ENCODE results near the gene GAK.
A peak's percentile ranks its signal among the peaks of the same experiment; 100 is the strongest.

GAK gene

GRCh38 chr4:845233-845835 is 86.8 kb downstream of the GAK start:
- no peak for DNase-seq

DNA sequence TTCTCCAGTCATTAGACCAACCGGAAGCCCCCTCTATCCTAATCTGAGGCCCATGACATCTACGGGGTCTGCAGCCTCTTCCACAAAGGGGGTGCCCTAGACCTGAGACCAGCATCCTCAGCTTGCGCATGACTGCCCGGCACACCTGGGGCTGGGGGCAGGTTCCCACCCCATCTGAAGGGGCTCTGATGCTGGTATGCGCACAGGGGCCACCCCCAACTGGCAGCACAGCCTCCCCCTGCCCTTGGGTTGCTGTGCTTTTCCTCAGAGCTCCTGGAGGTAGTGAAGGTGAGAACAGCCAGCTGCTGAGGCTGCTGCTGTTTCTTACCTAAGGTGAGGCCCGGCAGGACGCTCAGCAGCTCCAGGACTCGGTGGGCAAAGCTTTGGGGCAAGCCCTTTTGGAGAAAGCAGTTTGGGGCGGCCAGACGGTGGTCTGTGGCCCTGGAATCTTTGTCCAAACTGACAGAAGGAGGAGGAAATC is 87.3 kb downstream of the GAK start:
- DNase-seq = no peak

- DNase-seq = no peak
These were observed 92.3 kb downstream of the GAK start for GRCh38 chr4:839675-840443.

GRCh38 chr4:837772-838171 is 94.3 kb downstream of the GAK start:
- DNase-seq = no peak

GRCh38 chr4:836750-837301 is 95.3 kb downstream of the GAK start:
- no peak for DNase-seq

- no peak for DNase-seq
These were observed 96.1 kb downstream of the GAK start for GRCh38 chr4:836003-836511.

DNA sequence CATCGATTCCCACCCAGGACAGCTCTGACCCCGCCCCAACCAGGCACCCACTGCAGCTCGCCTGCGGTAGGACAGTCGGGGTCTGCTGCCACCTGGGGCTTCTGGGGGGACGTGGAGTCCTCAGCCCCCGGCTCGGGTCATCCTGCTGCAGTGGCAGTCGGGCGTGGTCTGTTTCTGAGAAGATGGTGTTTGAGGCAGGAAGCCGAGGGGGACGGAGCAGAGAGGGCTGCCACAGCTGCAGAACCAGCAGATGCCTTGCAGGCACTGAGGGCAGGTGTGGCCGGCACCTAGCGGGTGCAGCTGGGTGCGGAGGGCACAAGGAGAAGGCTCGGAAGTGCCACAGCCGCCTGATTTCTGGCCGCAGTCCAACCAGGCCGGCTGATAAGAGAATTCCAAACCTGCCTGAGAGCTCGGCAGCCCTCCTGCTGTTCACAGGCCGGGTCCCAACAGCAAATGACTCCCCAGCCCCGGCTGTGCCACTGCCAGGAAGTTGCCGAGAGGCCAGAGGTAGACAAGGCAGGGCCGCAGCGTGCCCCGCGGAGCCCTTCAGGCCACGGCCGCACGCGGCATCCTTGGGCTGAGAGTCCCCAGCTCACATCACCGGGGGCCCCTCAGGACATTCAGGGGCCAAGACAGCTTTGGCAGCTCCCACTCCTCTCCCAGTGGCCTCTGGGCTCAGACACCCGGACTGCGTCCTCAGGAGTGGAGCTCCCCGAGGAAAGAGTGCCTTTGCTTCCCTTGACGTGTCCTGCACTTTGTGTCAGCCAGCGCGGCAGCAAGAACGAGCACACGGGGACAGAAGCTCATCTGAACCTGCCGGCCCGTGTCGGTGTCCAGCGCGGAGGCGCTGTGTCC is 96.7 kb downstream of the GAK start:
- DNase-seq = peak; percentile 9 to 37

GRCh38 chr4:834368-835147 is 97.6 kb downstream of the GAK start:
- DNase-seq = no peak

- no peak for DNase-seq
These were observed 98.3 kb downstream of the GAK start for GRCh38 chr4:833731-834367.

- DNase-seq = no peak
These were observed 99.0 kb downstream of the GAK start for GRCh38 chr4:833156-833555.

- no peak for DNase-seq
These were observed 99.6 kb downstream of the GAK start for GRCh38 chr4:832536-832935.

DNA sequence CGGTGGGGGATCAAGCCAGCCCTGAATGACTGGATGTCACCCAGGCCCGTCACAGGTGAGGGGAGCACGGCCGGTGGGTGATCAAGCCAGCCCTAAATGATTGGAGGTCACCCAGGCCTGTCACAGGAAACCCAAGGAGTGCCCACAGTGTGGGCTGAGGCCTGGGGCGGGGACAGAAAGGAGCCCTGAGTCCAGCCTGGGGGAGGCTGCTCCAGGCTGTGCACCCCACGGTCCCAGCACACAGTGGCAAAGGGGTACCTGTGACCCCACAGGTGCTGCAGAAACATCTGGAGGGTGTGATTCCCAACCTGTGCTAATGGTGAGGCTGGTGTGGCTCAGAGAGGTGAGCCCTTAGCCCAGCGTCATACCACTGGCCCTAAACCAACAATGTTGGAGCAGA is 100.0 kb downstream of the GAK start:
- no peak for DNase-seq

GRCh38 chr4:831483-831805 is 100.7 kb downstream of the GAK start:
- DNase-seq = no peak

GRCh38 chr4:830601-831482 is 101.3 kb downstream of the GAK start:
- DNase-seq = no peak

- no peak for DNase-seq
These were observed 102.1 kb downstream of the GAK start for GRCh38 chr4:829761-830600.

DNA sequence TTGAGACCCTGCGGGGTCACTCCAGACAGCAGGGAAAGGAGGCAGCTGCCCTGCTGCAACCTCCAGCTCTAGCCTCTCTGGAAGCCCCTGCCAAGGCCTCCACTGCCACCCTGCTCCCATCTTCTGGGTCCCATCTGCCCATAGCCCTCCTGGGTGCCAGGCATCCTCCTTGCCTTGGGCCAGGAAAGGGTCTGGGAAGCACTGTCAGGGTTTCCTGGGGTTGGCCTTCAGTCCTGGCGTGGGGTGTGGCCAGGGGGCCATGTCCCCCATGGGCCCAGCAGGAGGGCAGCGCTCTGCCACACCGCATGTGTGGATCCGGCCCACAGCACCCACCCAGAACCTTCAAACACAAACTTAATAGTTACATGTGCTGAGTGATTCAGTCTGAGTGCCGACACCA is 102.8 kb downstream of the GAK start:
- no peak for DNase-seq

GRCh38 chr4:828641-829271 is 103.4 kb downstream of the GAK start:
- DNase-seq = peak; percentile 6 to 28

DNA sequence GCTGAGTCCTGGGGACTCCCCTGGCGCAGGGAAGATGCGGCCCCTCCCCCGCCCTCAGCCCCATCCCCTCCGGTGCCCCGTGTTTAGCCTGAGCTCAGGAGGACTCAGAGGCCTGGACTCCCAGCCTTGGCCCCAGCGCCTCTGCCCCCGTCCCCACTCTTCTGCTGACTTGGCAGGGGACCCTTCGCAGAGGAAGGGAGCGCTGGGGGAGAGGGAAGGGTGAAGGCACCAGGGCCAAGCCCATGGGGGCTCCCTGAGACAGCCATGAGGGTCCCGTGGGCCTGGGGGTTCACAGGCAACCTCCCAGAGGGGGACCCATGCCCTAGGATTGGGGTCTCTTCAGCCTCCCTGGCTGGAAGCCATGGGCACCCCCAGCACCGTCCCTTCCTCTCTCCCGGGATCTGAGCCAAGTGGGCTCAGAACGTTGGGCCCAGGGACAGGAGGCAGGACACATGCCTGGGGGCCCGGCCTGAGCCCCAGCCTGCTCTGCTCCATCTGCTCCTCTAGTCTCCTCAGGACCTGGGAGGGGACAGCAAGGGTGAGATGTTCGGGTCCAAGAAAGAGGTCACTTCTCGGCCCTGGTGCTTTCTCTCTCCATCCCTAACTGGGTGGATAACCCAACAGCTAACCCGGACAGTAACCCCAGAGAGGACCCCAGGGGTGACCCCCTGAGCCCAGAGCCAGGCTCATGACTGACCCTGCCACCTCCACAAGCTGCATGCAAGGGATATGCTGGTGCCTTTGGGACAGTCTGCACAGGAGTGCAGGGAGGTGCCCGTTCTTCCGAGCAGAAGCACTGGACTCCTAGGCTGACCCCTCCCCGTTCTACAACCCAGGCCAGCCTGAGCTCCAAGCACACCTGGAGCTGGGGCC is 104.7 kb downstream of the GAK start:
- peak in 1 of 2 experiments; percentile 17 for DNase-seq

Measured in NCI-H526 (cell line).